H9 (cell line): ENCODE results near the gene PCBP1. TPM values are rescaled to one million over a fixed set of nuclear protein-coding genes. Genes with fewer than 3 reads are reported as not detected.

ENCODE experiments used
- DNase-seq: peaks from one replicate; pipeline ENCODE4 v3.0.0-alpha.2; 2017
- H2AFZ ChIP-seq: one replicate; pipeline ENCODE4 v1.6.1; 2013; ENCODE audit warnings: mild to moderate bottlenecking, low read length, control low read depth, moderate library complexity
- H2AK5ac ChIP-seq: 2 replicates; pipeline ENCODE4 v1.6.1; 2013; ENCODE audit warnings: low read length, control low read depth, mixed read lengths; ENCODE audit not compliant: insufficient read length
- H2BK120ac ChIP-seq: one replicate; pipeline ENCODE4 v1.6.1; 2013; ENCODE audit warnings: low read depth, mild to moderate bottlenecking, low read length, control low read depth, inconsistent platforms; ENCODE audit not compliant: poor library complexity, severe bottlenecking
- H2BK12ac ChIP-seq: 2 replicates; pipeline ENCODE4 v1.6.1; 2013; ENCODE audit warnings: low read length, control low read depth, mixed read lengths, low read depth; ENCODE audit not compliant: insufficient read length
- H2BK15ac ChIP-seq: 2 replicates; pipeline ENCODE4 v1.6.1; 2013; ENCODE audit warnings: low read depth, low read length, control low read depth
- H2BK20ac ChIP-seq: one replicate; pipeline ENCODE4 v1.6.1; 2013; ENCODE audit warnings: low read depth, mild to moderate bottlenecking, low read length, control low read depth, inconsistent platforms; ENCODE audit not compliant: poor library complexity, severe bottlenecking
- H2BK5ac ChIP-seq: 2 replicates; pipeline ENCODE4 v1.6.1; 2013; ENCODE audit warnings: low read length, control low read depth, mixed read lengths; ENCODE audit not compliant: insufficient read length
- H3K14ac ChIP-seq: 2 replicates; pipeline ENCODE4 v1.6.1; 2013; ENCODE audit warnings: low read length, control low read depth; ENCODE audit not compliant: insufficient read depth
- H3K18ac ChIP-seq: 2 replicates; pipeline ENCODE4 v1.6.1; 2013; ENCODE audit warnings: low read depth, mild to moderate bottlenecking, mixed read lengths, low read length, control low read depth; ENCODE audit not compliant: insufficient read length
- H3K23ac ChIP-seq: 2 replicates; pipeline ENCODE4 v1.6.1; 2013; ENCODE audit warnings: low read length, control low read depth, mixed read lengths, low read depth; ENCODE audit not compliant: insufficient read length
- H3K23me2 ChIP-seq: 2 replicates; pipeline ENCODE4 v1.6.1; 2013; ENCODE audit warnings: low read depth, mild to moderate bottlenecking, mixed read lengths, low read length, control low read depth; ENCODE audit not compliant: insufficient read length, poor library complexity, severe bottlenecking
- H3K27ac ChIP-seq: 2 replicates; pipeline ENCODE4 v1.5.1; 2013; ENCODE audit warnings: low read length, control low read depth, mixed read lengths, low read depth; ENCODE audit not compliant: insufficient read length
- H3K27me3 ChIP-seq: 2 replicates; pipeline ENCODE4 v1.6.1; 2013; ENCODE audit warnings: low read length, control low read depth, inconsistent platforms; ENCODE audit not compliant: insufficient read depth
- H3K4ac ChIP-seq: 2 replicates; pipeline ENCODE4 v1.6.1; 2013; ENCODE audit warnings: low read depth, mild to moderate bottlenecking, control low read depth, inconsistent platforms, low read length, moderate library complexity
- H3K4me1 ChIP-seq: 2 replicates; pipeline ENCODE4 v1.6.1; 2013; ENCODE audit warnings: low read length, control low read depth, inconsistent platforms; ENCODE audit not compliant: insufficient read depth
- H3K4me2 ChIP-seq: 2 replicates; pipeline ENCODE4 v1.6.1; 2013; ENCODE audit warnings: low read length, control low read depth, mixed read lengths; ENCODE audit not compliant: insufficient read length, insufficient read depth
- H3K56ac ChIP-seq: 2 replicates; pipeline ENCODE4 v1.6.1; 2013; ENCODE audit warnings: low read depth, mild to moderate bottlenecking, mixed read lengths, low read length, control low read depth; ENCODE audit not compliant: insufficient read length
- H3K79me1 ChIP-seq: 2 replicates; pipeline ENCODE4 v1.6.1; 2013; ENCODE audit warnings: low read depth, mild to moderate bottlenecking, moderate library complexity, low read length, control low read depth, inconsistent platforms; ENCODE audit not compliant: insufficient read depth, poor library complexity, severe bottlenecking
- H3K79me2 ChIP-seq: 2 replicates; pipeline ENCODE4 v1.6.1; 2013; ENCODE audit warnings: low read length, control low read depth, inconsistent platforms; ENCODE audit not compliant: insufficient read depth
- H3K9ac ChIP-seq: 2 replicates; pipeline ENCODE4 v1.6.1; 2013; ENCODE audit warnings: low read length, control low read depth, mixed read lengths; ENCODE audit not compliant: insufficient read length; ENCODE audit errors: extremely low read depth
- H3K9me3 ChIP-seq: one replicate; pipeline ENCODE4 v1.6.1; 2013; ENCODE audit warnings: low read depth, low read length, inconsistent platforms; ENCODE audit not compliant: control insufficient read depth
- H3T11ph ChIP-seq: one replicate; pipeline ENCODE4 v1.6.1; 2013; ENCODE audit warnings: mild to moderate bottlenecking, low read length, control low read depth, inconsistent platforms
- H4K20me1 ChIP-seq: one replicate; pipeline ENCODE4 v1.6.1; 2013; ENCODE audit not compliant: control insufficient read depth, insufficient read length, insufficient read depth
- H4K5ac ChIP-seq: 2 replicates; pipeline ENCODE4 v1.6.1; 2013; ENCODE audit warnings: low read depth, mild to moderate bottlenecking, mixed read lengths, low read length, control low read depth; ENCODE audit not compliant: insufficient read length
- H4K8ac ChIP-seq: replicated peaks from 2 replicates; pipeline ENCODE4 v1.6.1; 2013; ENCODE audit warnings: low read length, control low read depth, mixed read lengths, low read depth; ENCODE audit not compliant: insufficient read length
- H4K91ac ChIP-seq: 2 replicates; pipeline ENCODE4 v1.6.1; 2013; ENCODE audit warnings: low read depth, mild to moderate bottlenecking, moderate library complexity, mixed read lengths, low read length, control low read depth; ENCODE audit not compliant: insufficient read length
- H3K27ac Mint-ChIP-seq, 3 experiments: 2 replicates in 2 of 3; 3 replicates in 1 of 3; pipeline ENCODE4 v1.8.0; 2020 to 2021; ENCODE audit warnings: mixed read lengths in 3 of 3, mild to moderate bottlenecking in 1 of 3, moderate library complexity in 1 of 3
- H3K27me3 Mint-ChIP-seq: 2 replicates; pipeline ENCODE4 v1.8.0; 2021; ENCODE audit warnings: low read depth, mild to moderate bottlenecking, moderate library complexity, mixed read lengths
- H3K36me3 Mint-ChIP-seq, 3 experiments: 2 replicates in 2 of 3; 3 replicates in 1 of 3; pipeline ENCODE4 v1.8.0; 2020 to 2021; ENCODE audit warnings: low read depth in 3 of 3, mixed read lengths in 3 of 3; ENCODE audit not compliant: insufficient read depth in 1 of 3
- H3K4me1 Mint-ChIP-seq, 2 experiments: 2 replicates each; pipeline ENCODE4 v1.8.0; 2020; ENCODE audit warnings: mixed read lengths in 2 of 2
- H3K4me3 Mint-ChIP-seq, 2 experiments: 2 replicates in 1 of 2; 3 replicates in 1 of 2; pipeline ENCODE4 v1.8.0; 2020 to 2021; ENCODE audit warnings: mild to moderate bottlenecking in 2 of 2, mixed read lengths in 2 of 2, moderate library complexity in 1 of 2
- H3K9me3 Mint-ChIP-seq, 2 experiments: 2 replicates in 1 of 2; 3 replicates in 1 of 2; pipeline ENCODE4 v1.8.0; 2020; ENCODE audit warnings: mild to moderate bottlenecking in 2 of 2, mixed read lengths in 2 of 2, moderate library complexity in 1 of 2
- CTCF ChIP-seq: fragments of 200-600 bp; sonication (generic); conservative IDR thresholded peaks from 3 replicates; pipeline ENCODE4 v1.8.0; 2021; ENCODE audit warnings: antibody characterized with exemption, mild to moderate bottlenecking
- WGBS: extraction: QIAGEN DNeasy Blood & Tissue Kit; methylation state at CpG from one replicate; pipeline ENCODE4 v1.1.7; 2013; ENCODE audit warnings: missing lambda C conversion rate, low lambda C conversion rate, mixed read lengths; ENCODE audit not compliant: insufficient read length; ENCODE audit errors: extremely low coverage; 5-methylcytosine and 5-hydroxymethylcytosine counted together
- total RNA-seq: library from RNA; stranded (reverse); gene quantifications from 2 replicates; pipeline ENCODE4 v1.2.1, GENCODE V29; 2021

Gene PCBP1
- total RNA-seq, 1 experiment from 2014 or later = 457 TPM

GRCh38 chr2:70068119-70068518, 19.2 kb upstream of the PCBP1 start:
- no peak overlapping the region for H3K27ac ChIP-seq
- H2BK20ac ChIP-seq = no peak overlapping the region
- no peak overlapping the region for H3K18ac ChIP-seq
- no peaks in the 10 kb centered on the region for H4K20me1 ChIP-seq
- TF ChIP-seq CTCF = no peak
- H3K79me1 ChIP-seq = no peaks in the 10 kb centered on the region
- no peaks in the 10 kb centered on the region for H3K9me3 Mint-ChIP-seq
- H3K79me2 ChIP-seq = no peaks in the 10 kb centered on the region
- H3K4me2 ChIP-seq = no peak overlapping the region
- H3K27ac Mint-ChIP-seq = peak overlapping the region; percentile 46 to 91 (median 71); a peak in 5 of 7 replicates
- no peak for DNase-seq
- H4K5ac ChIP-seq = no peak overlapping the region
- no peak overlapping the region for H3K23ac ChIP-seq
- H3K14ac ChIP-seq = no peak overlapping the region
- no peaks in the 10 kb centered on the region for H3K27me3 ChIP-seq
- no CpG with 5 or more reads among the region's 3 CpGs for WGBS
- H2BK120ac ChIP-seq = no peak overlapping the region
- no peak overlapping the region for H3K56ac ChIP-seq
- no peak overlapping the region for H4K91ac ChIP-seq
- no peaks in the 10 kb centered on the region for H3K4me1 ChIP-seq
- no peaks in the 10 kb centered on the region for H3K23me2 ChIP-seq
- no peak overlapping the region for H2BK5ac ChIP-seq
- H3K4ac ChIP-seq = no peak overlapping the region
- no peaks in the 10 kb centered on the region for H3K9me3 ChIP-seq
- H3K27me3 Mint-ChIP-seq = no peaks in the 10 kb centered on the region
- peaks cover 1 to 41% (median 38%) of the 10 kb centered on the region in 3 experiments; a peak in 6 of 7 replicates for H3K36me3 Mint-ChIP-seq
- H2BK12ac ChIP-seq = no peak overlapping the region
- no peak overlapping the region for H3T11ph ChIP-seq
- no peak overlapping the region for H4K8ac ChIP-seq
- H2BK15ac ChIP-seq = no peak overlapping the region
- H3K4me1 Mint-ChIP-seq = peaks cover 6% of the 10 kb centered on the region in 2 experiments
- H3K9ac ChIP-seq = no peak overlapping the region
- no peak overlapping the region for H3K4me3 Mint-ChIP-seq
- no peak overlapping the region for H2AK5ac ChIP-seq
- no peak overlapping the region for H2AFZ ChIP-seq
